HepG2 (cell line): Measurements from ENCODE around the gene RSPH1. TPM values are rescaled to one million over a fixed set of nuclear protein-coding genes. Genes with fewer than 3 reads are reported as not detected.

Experiments used
- ATAC-seq: fragments of 200-7000 bp; cut with Tn5 transposase; 3 replicates; pipeline ENCODE4 v1.9.1; 2020; ENCODE audit warnings: mild to moderate bottlenecking, moderate library complexity
- BruUV-seq: library from RNA; stranded (reverse); fragments of 400-500 nt; replicated peaks from 2 replicates; lab custom pipeline; 2021; lab: Mats Ljungman, UMichigan
- CTCF ChIA-PET: fragments of 300-600 bp; formaldehyde crosslinking; extraction: SDS; loops from one replicate; lab custom pipeline; 2021; ENCODE audit warnings: low total read pairs, inconsistent platforms, low intra/inter-chr PET ratio; lab: Yijun Ruan, JAX
- POLR2A ChIA-PET: fragments of 350-600 bp; sonication (Branson Sonifier 250); formaldehyde crosslinking; loops from one replicate; lab custom pipeline; 2020; ENCODE audit warnings: antibody characterized with exemption, inconsistent platforms; lab: Yijun Ruan, JAX
- DNase-seq: peaks from one replicate; pipeline ENCODE4 v3.0.0-alpha.2; 2015; ENCODE audit warnings: low spot score
- FAIRE-seq: peaks from 3 replicates; lab custom pipeline; 2011; peaks lifted over from hg19 to GRCh38; lab: Jason Lieb, UNC
- H2AFZ ChIP-seq: one replicate; pipeline ENCODE4 v1.6.1; 2011; ENCODE audit warnings: low read length, inconsistent platforms
- H3K27ac ChIP-seq: fragments of 300-600 bp; 3 replicates; pipeline ENCODE4 v1.8.0; 2011; ENCODE audit warnings: mixed run types, mild to moderate bottlenecking, mixed read lengths, low read length, inconsistent platforms; ENCODE audit not compliant: insufficient read depth; ENCODE audit errors: extremely low read length
- H3K27me3 ChIP-seq, 2 experiments: fragments of 200-600 bp in 1 of 2; 2 replicates in 1 of 2; 3 replicates in 1 of 2; pipeline versions ENCODE4 v1.6.0 to v1.8.0; 2011; ENCODE audit warnings: low read length in 2 of 2, mild to moderate bottlenecking in 2 of 2, moderate library complexity in 2 of 2, inconsistent platforms in 1 of 2; ENCODE audit not compliant: insufficient read depth in 2 of 2, control insufficient read depth in 1 of 2
- H3K36me3 ChIP-seq, 2 experiments: fragments of 200-600 bp in 1 of 2; replicated peaks in 1 of 2; 2 replicates in 1 of 2; 3 replicates in 1 of 2; pipeline versions ENCODE4 v1.5.1 to v1.8.0; 2011; ENCODE audit warnings: low read length in 2 of 2, inconsistent platforms in 1 of 2; ENCODE audit not compliant: insufficient read depth in 2 of 2, control insufficient read depth in 1 of 2
- H3K4me1 ChIP-seq: 2 replicates; pipeline ENCODE4 v1.5.1; 2012; ENCODE audit warnings: low read length, inconsistent platforms; ENCODE audit not compliant: insufficient read depth
- H3K4me2 ChIP-seq: 2 replicates; pipeline ENCODE4 v1.6.0; 2011; ENCODE audit warnings: low read depth, low read length, inconsistent platforms
- H3K4me3 ChIP-seq, 3 experiments: fragments of 200-600 bp in 1 of 3; sonication (generic), shearing (Covaris generic) in 1 of 3; replicated peaks in 1 of 3; 2 replicates each; pipeline ENCODE4 v1.5.1; 2011 to 2016; ENCODE audit warnings: low read length in 3 of 3, inconsistent platforms in 2 of 3, low read depth in 2 of 3, mild to moderate bottlenecking in 2 of 3, control low read depth in 1 of 3, mixed read lengths in 1 of 3; ENCODE audit not compliant: insufficient read depth in 1 of 3
- H3K79me2 ChIP-seq: one replicate; pipeline ENCODE4 v1.6.1; 2011; ENCODE audit warnings: low read length, inconsistent platforms; ENCODE audit not compliant: insufficient read depth
- H3K9ac ChIP-seq: 2 replicates; pipeline ENCODE4 v1.6.0; 2011; ENCODE audit warnings: mild to moderate bottlenecking, low read depth, low read length, inconsistent platforms; ENCODE audit not compliant: insufficient read depth
- H3K9me3 ChIP-seq: 2 replicates; pipeline ENCODE4 v1.5.1; 2012; ENCODE audit warnings: mild to moderate bottlenecking, low read length
- H4K20me1 ChIP-seq: 2 replicates; pipeline ENCODE4 v1.6.0; 2011; ENCODE audit warnings: inconsistent platforms, mild to moderate bottlenecking, low read length, moderate library complexity; ENCODE audit not compliant: insufficient read depth
- CTCF ChIP-seq: sonication (generic); formaldehyde crosslinking; IDR thresholded peaks from 2 replicates; pipeline ENCODE4 v1.5.0; 2020; ENCODE audit warnings: mild to moderate bottlenecking, missing genetic modification reagents, moderate library complexity
- MXD3 ChIP-seq: IDR thresholded peaks from 2 replicates; pipeline ENCODE4 v1.6.1; 2016; ENCODE audit warnings: mild to moderate bottlenecking, missing biosample characterization, missing genetic modification reagents
- SMC3 ChIP-seq: IDR thresholded peaks from 2 replicates; pipeline ENCODE4 v1.6.1; 2011; ENCODE audit warnings: low read length, improper control_type of control experiment
- SMYD3 ChIP-seq: sonication (generic); formaldehyde crosslinking; IDR thresholded peaks from 2 replicates; pipeline ENCODE4 v1.8.1; 2023; ENCODE audit warnings: mild to moderate bottlenecking, missing genetic modification reagents
- STAG1 ChIP-seq: sonication (generic); formaldehyde crosslinking; IDR thresholded peaks from 2 replicates; pipeline ENCODE4 v1.4.0; 2020; ENCODE audit warnings: missing genetic modification reagents
- ZNF275 ChIP-seq: sonication (generic); formaldehyde crosslinking; IDR thresholded peaks from 2 replicates; pipeline ENCODE4 v1.8.0; 2022; ENCODE audit warnings: missing genetic modification reagents, mild to moderate bottlenecking, inconsistent platforms, borderline replicate concordance
- WGBS: methylation state at CpG from one replicate; pipeline ENCODE4 v1.1.6; 2017; ENCODE audit warnings: low lambda C conversion rate; 5-methylcytosine and 5-hydroxymethylcytosine counted together
- in situ Hi-C: cut with HindIII; loops from 2 replicates; pipeline ENCODE4 v1.10.0; 2017; ENCODE audit warnings: low pct_unique_long_range_greater_than_20kb; ENCODE audit not compliant: extremely low pct_ligation_motif_present
- intact Hi-C: fragments of 100-400 bp; cut with micrococcal nuclease; formaldehyde crosslinking; loops from one replicate; pipeline ENCODE4 v1.10.0; 2022; ENCODE audit not compliant: unreplicated experiment
- polyA plus RNA-seq, 8 experiments: library from polyadenylated mRNA; depleted of rRNA in 3 of 8; stranded (reverse) in 7 of 8; unstranded in 1 of 8; fragments of >200 nt; fragmentation: Illumina TruSeq in 4 of 8; extraction: Trizol in 4 of 8; gene quantifications; 2 replicates each; pipeline versions ENCODE4 v1.2.1 to v1.2.3, GENCODE V29; 2011 to 2016; ENCODE audit warnings: low read depth in 4 of 8, missing spikeins in 1 of 8, mixed read lengths in 1 of 8; ENCODE audit not compliant: insufficient read depth in 1 of 8
- total RNA-seq, 5 experiments: library from RNA; depleted of rRNA; stranded (reverse); fragments of >200 nt; fragmentation: Illumina TruSeq; extraction: Trizol; gene quantifications; 2 replicates each; pipeline ENCODE4 v1.2.3, GENCODE V29; 2016; ENCODE audit warnings: low read depth in 1 of 5

The RSPH1 gene
- total and polyA plus RNA-seq, 2 of the 13 experiments (the other 11 are each of a cell fraction or from before 2014, with no cell fraction given), result not detected

- no peak for TF ChIP-seq ZNF275 (CRISPR knock-in tag)
Observed at GRCh38 chr21:42538479-42539275, 42.7 kb upstream of the RSPH1 start (continued).

- BruUV-seq, result no TSS peak
- H3K27ac ChIP-seq, result no peak overlapping the region
- ATAC-seq, result peak; percentile 70
- POLR2A ChIA-PET, result interaction anchor here (1.2 kb wide), 1 partner anchor 11 kb away, joined by 3 read pairs; no protein-coding TSS in a partner anchor
- no peak overlapping the region for H3K4me3 ChIP-seq
- CTCF ChIA-PET, result no interaction called here
- no peak for DNase-seq
- H4K20me1 ChIP-seq, result no peaks in the 10 kb centered on the region
- no peak for FAIRE-seq
- H2AFZ ChIP-seq, result no peak overlapping the region
- H3K36me3 ChIP-seq, result no peaks in the 10 kb centered on the region
- H3K4me1 ChIP-seq, result no peaks in the 10 kb centered on the region
- H3K9ac ChIP-seq, result no peak overlapping the region
- in situ Hi-C loops, result no loop called here
- intact Hi-C loops, result no loop called here
- WGBS, result 14% methylated on average over 4 of the region's 4 CpGs
- no peak overlapping the region for H3K4me2 ChIP-seq
- TF ChIP-seq MXD3 (CRISPR knock-in tag), result no peak
- TF ChIP-seq SMYD3 (CRISPR knock-in tag), result no peak
- TF ChIP-seq STAG1 (CRISPR knock-in tag), result peak; percentile 63
- TF ChIP-seq SMC3, result peak; percentile 25; the same call in 1 of the 2 replicates
- peak; percentile 58 for TF ChIP-seq CTCF
- TF ChIP-seq, all 625 proteins: peak for 3
- Histone ChIP-seq H3K27me3 (no peaks in the 10 kb centered on the region; a peak in 1 of 5 replicates), H3K79me2 (no peaks in the 10 kb centered on the region), H3K9me3 (no peaks in the 10 kb centered on the region)
Observed at GRCh38 chr21:42537106-42537742, 41.2 kb upstream of the RSPH1 start.
